ENCODE data around the gene MEX3C. TPM values are rescaled to one million over a fixed set of nuclear protein-coding genes. Genes with fewer than 3 reads are reported as not detected.

MEX3C gene
- total and polyA plus RNA-seq, 4 donors, result 7.6 to 31.7 (median 21.0) TPM

DNA sequence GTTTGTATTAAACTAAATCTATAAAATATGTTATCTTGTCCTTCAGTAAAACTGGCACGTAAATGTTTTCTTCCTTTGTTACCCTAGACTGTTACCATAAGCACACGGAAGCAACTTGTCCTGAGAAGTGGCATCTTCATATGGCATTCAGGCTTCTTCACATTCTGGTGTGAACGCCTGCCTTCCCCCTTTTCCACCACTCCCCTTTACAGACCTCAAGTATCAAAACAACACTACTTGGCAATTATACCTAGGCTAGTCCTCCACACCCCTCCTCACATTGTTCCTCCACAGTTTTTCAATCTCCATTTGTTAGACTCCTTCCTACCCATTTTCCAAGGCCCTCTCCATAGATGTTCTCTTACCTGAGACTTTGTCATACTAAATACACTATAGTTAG, 2.9 kb downstream of the MEX3C start:
- Histone ChIP-seq H3K9me3 (ENCODE audit: control insufficient read depth, low read length) (no peaks in the 10 kb centered on the region), H3K4me1 (ENCODE audit: control insufficient read depth in 1 of 2, insufficient read depth in 2 of 2, low read length in 2 of 2) (no peaks in the 10 kb centered on the region), H3K4me3 (ENCODE audit: low read length in 2 of 2) (peak overlapping the region in 1 of 2 donors; percentile 72), H3K27ac (ENCODE audit: low read depth in 1 of 2, low read length in 2 of 2) (no peak overlapping the region), H3K27me3 (ENCODE audit: control insufficient read depth in 1 of 2, insufficient read depth in 2 of 2, low read length in 1 of 2) (no peaks in the 10 kb centered on the region), H3K36me3 (ENCODE audit: control insufficient read depth in 1 of 2, insufficient read depth in 2 of 2, low read length in 1 of 2) (no peaks in the 10 kb centered on the region)
- WGBS, 2 donors, result 39 to 45% methylated on average over 3 of the region's 3 CpGs
- DNase-seq (no peak), ATAC-seq (ENCODE audit: low FRiP score) (no peak)
- intact Hi-C loops (cut with DNase I), result loop anchor here (5.0 to 10.0 kb wide), 2 partner anchors 162 to 910 kb away; partner anchors contain the start of genes CXXC1 (in 1 of the 2), MBD1 (in 1 of the 2) and SMAD4 (in 1 of the 2)

DNA sequence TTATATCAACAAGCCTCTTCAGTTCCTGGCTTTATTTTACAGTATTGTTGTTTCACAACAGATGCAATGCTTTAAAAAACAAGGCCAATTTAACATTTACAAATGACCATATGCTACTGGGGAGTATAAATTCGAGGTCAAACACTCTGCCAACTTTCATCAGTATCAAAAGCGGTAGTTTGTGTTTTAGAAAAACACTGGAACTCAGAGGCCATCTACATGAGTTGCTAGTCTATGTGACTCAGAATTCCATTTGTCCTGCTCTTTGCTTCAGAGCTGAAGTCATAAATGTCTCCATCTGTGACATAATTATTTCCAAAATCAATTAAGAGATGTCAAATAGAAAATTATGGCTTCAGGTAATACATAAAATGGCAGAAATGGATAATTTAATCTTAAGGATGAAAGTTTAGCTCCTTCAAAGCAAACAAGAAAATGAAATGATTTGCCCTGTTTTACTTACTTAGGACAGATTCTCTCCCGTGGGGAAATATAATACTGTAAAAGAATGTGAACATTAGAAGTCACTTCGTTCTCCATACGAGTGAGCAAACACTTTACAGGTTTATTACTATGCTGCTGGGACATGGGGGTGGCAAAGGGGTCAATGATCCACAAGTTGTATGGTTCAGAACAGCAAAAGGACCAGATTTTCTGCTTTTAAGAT, 3.7 kb downstream of the MEX3C start:
- Histone ChIP-seq H3K36me3 (ENCODE audit: control insufficient read depth in 1 of 2, insufficient read depth in 2 of 2, low read length in 1 of 2) (no peaks in the 10 kb centered on the region), H3K4me1 (ENCODE audit: control insufficient read depth in 1 of 2, insufficient read depth in 2 of 2, low read length in 2 of 2) (no peaks in the 10 kb centered on the region), H3K9me3 (ENCODE audit: control insufficient read depth, low read length) (no peaks in the 10 kb centered on the region), H3K27me3 (ENCODE audit: control insufficient read depth in 1 of 2, insufficient read depth in 2 of 2, low read length in 1 of 2) (no peaks in the 10 kb centered on the region), H3K27ac (ENCODE audit: low read depth in 1 of 2, low read length in 2 of 2) (no peak overlapping the region), H3K4me3 (ENCODE audit: low read length in 2 of 2) (no peak overlapping the region)
- DNase-seq, result no peak
- ATAC-seq (ENCODE audit: low FRiP score), result no peak
- WGBS, 2 donors, result 10 to 12% methylated on average over 5 of the region's 5 CpGs
- intact Hi-C loops (cut with DNase I), result loop anchor here in 1 of 2 donors (10.0 kb wide), 1 partner anchor 909 kb away; the partner anchor contains the start of genes CXXC1 and MBD1

DNA sequence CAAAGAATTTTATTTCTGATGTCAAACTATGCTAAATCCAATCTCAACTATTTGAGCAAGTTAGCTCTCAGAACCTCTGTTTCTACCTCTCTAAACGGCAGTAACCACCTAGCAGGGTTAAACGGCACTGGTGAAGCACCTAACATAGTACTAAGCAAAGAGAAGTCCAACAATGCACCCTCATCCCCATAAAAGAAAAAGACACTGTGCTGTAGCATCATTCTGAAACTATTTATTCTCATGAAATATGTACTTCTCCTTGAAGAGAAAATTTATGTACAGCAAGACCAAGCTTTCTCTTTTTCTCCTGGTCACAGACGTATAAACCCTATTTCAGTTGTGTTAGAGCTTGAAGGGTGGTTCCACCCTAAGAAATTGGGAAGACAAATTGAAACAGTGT, 4.8 kb downstream of the MEX3C start:
- Histone ChIP-seq H3K4me3 (ENCODE audit: low read length in 2 of 2) (no peak overlapping the region), H3K4me1 (ENCODE audit: control insufficient read depth in 1 of 2, insufficient read depth in 2 of 2, low read length in 2 of 2) (no peaks in the 10 kb centered on the region), H3K27ac (ENCODE audit: low read depth in 1 of 2, low read length in 2 of 2) (no peak overlapping the region), H3K27me3 (ENCODE audit: control insufficient read depth in 1 of 2, insufficient read depth in 2 of 2, low read length in 1 of 2) (no peaks in the 10 kb centered on the region), H3K36me3 (ENCODE audit: control insufficient read depth in 1 of 2, insufficient read depth in 2 of 2, low read length in 1 of 2) (no peaks in the 10 kb centered on the region), H3K9me3 (ENCODE audit: control insufficient read depth, low read length) (no peaks in the 10 kb centered on the region)
- DNase-seq (no peak), ATAC-seq (ENCODE audit: low FRiP score) (no peak)
- WGBS, 2 donors, result 50 to 56% methylated on average over 3 of the region's 3 CpGs
- intact Hi-C loops (cut with DNase I), result loop anchor here in 1 of 2 donors (10.0 kb wide), 1 partner anchor 908 kb away; the partner anchor contains the start of genes CXXC1 and MBD1

DNA sequence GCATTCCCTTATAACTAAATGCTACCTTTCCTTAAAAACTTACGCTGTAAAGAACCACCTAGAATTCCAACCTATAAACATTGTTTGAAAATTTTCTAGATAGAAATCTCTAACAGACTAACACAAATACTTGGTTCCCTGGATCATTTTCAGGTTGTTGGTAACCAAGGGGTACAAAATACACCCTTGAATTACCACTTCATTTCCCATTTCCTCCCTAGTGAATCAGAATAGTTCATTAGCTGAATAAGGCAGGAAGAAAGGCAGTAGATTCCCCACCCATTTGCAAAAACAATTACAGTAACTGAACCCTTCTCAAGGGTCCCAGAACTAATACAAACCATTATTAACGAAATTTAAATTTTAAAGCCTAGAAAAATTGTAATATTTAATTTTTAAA, 5.5 kb downstream of the MEX3C start:
- no peak for ATAC-seq (ENCODE audit: low FRiP score)
- Histone ChIP-seq H3K9me3 (ENCODE audit: control insufficient read depth, low read length) (no peaks in the 10 kb centered on the region), H3K27me3 (ENCODE audit: control insufficient read depth in 1 of 2, insufficient read depth in 2 of 2, low read length in 1 of 2) (no peaks in the 10 kb centered on the region), H3K4me3 (ENCODE audit: low read length in 2 of 2) (no peak overlapping the region), H3K27ac (ENCODE audit: low read depth in 1 of 2, low read length in 2 of 2) (no peak overlapping the region), H3K4me1 (ENCODE audit: control insufficient read depth in 1 of 2, insufficient read depth in 2 of 2, low read length in 2 of 2) (no peaks in the 10 kb centered on the region), H3K36me3 (ENCODE audit: control insufficient read depth in 1 of 2, insufficient read depth in 2 of 2, low read length in 1 of 2) (no peaks in the 10 kb centered on the region)
- intact Hi-C loops (cut with DNase I), result loop anchor here in 1 of 2 donors (10.0 kb wide), 1 partner anchor 907 kb away; the partner anchor contains the start of genes CXXC1 and MBD1
- no peak for DNase-seq
- 83 to 87% methylated on average over 2 of the region's 2 CpGs for WGBS, 2 donors

DNA sequence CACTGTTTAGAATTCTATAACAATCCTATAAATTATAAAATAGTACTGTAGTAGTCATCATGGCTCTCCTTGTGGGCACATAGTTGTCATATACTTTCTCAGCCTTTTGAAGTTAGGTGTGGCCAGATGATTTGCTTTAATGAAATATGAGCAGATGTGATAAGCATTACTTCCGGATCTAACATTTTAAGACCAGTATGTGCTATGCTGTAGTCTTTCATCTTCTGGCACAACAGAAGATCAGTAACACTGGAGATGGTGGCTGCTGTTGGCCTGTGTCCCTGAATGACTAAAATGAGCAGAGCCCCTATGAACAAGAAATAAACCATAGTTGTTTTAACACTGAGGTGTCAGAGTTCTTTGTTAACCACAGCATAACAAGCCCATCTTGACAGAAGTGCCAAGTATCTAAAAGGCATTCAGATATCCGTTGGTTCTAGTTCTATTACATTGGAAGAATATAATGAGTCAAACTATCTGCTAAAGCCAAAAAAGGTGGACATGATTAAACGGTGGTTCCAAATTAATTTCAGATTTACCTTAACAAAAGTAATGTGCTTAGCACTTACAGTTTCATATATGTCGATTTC, 6.3 kb downstream of the MEX3C start:
- ATAC-seq (ENCODE audit: low FRiP score), result no peak
- intact Hi-C loops (cut with DNase I), result loop anchor here in 1 of 2 donors (10.0 kb wide), 1 partner anchor 906 kb away; the partner anchor contains the start of genes CXXC1 and MBD1

DNA sequence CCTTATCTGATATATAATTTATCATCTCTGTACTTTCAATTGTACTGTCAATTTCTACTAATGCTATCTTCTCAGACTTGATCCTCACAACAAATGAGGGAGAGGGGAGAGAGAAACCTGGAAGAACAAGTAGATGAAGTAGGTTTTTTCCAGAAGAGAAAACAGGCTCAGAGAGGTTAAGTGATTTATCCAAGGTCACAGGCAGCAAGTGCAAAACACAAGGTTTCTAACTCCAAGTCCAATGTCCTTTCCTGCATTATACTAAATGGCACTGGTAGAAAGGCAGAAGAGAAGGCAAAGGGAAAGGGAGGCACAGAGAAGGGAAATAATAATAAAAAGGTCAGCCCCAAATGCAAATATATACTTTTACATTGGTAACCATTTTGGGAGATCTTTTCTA, 7.5 kb downstream of the MEX3C start:
- ATAC-seq (ENCODE audit: low FRiP score), result no peak
- no peak for DNase-seq
- intact Hi-C loops (cut with DNase I), result loop anchor here in 1 of 2 donors (10.0 kb wide), 1 partner anchor 905 kb away; the partner anchor contains the start of genes CXXC1 and MBD1
- Histone ChIP-seq H3K27me3 (ENCODE audit: control insufficient read depth in 1 of 2, insufficient read depth in 2 of 2, low read length in 1 of 2) (no peaks in the 10 kb centered on the region), H3K4me1 (ENCODE audit: control insufficient read depth in 1 of 2, insufficient read depth in 2 of 2, low read length in 2 of 2) (no peaks in the 10 kb centered on the region), H3K36me3 (ENCODE audit: control insufficient read depth in 1 of 2, insufficient read depth in 2 of 2, low read length in 1 of 2) (no peaks in the 10 kb centered on the region), H3K4me3 (ENCODE audit: low read length in 2 of 2) (no peak overlapping the region), H3K27ac (ENCODE audit: low read depth in 1 of 2, low read length in 2 of 2) (no peak overlapping the region), H3K9me3 (ENCODE audit: control insufficient read depth, low read length) (no peaks in the 10 kb centered on the region)

More for the DNA sequence above, 6.3 kb downstream of the MEX3C start:
- Histone ChIP-seq H3K4me1 (ENCODE audit: control insufficient read depth in 1 of 2, insufficient read depth in 2 of 2, low read length in 2 of 2) (no peaks in the 10 kb centered on the region), H3K27me3 (ENCODE audit: control insufficient read depth in 1 of 2, insufficient read depth in 2 of 2, low read length in 1 of 2) (no peaks in the 10 kb centered on the region), H3K36me3 (ENCODE audit: control insufficient read depth in 1 of 2, insufficient read depth in 2 of 2, low read length in 1 of 2) (no peaks in the 10 kb centered on the region), H3K9me3 (ENCODE audit: control insufficient read depth, low read length) (no peaks in the 10 kb centered on the region), H3K27ac (ENCODE audit: low read depth in 1 of 2, low read length in 2 of 2) (no peak overlapping the region), H3K4me3 (ENCODE audit: low read length in 2 of 2) (no peak overlapping the region)
- no peak for DNase-seq
- WGBS, 2 donors, result 50 to 52% methylated on average over 4 of the region's 4 CpGs

DNA sequence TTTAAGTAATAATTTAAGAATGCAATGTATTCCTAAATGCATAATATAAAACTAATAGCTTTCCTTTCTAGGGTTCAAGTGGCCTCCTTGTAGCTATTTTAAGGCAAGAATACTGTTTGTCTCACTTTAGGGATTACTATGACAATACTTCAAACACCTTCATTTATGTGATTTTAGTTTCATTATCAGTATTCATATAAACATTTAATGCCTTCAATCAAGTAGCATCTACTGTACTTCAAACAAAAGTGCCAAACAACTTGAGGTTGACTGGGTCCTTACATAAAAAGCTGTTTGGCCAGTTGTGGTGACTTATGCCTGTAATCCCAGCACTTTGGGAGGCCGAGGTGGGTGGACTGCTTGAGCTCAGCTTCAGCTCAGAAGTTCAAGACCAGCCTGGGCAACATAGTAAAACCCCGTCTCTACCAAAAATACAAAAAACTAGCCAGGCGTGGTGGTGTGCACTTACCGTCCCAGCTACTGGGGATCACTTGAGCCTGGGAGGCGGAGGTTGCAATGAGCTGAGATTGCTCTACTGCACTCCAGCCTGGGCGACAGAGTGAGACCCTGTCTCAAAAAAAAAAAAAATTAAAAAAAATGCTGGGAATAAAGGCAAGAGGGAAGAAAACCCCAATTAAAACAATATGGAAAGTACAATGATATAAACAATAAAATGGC, 9.3 kb downstream of the MEX3C start:
- Histone ChIP-seq H3K4me3 (ENCODE audit: low read length in 2 of 2) (no peak overlapping the region), H3K27me3 (ENCODE audit: control insufficient read depth in 1 of 2, insufficient read depth in 2 of 2, low read length in 1 of 2) (no peaks in the 10 kb centered on the region), H3K9me3 (ENCODE audit: control insufficient read depth, low read length) (no peaks in the 10 kb centered on the region), H3K36me3 (ENCODE audit: control insufficient read depth in 1 of 2, insufficient read depth in 2 of 2, low read length in 1 of 2) (no peaks in the 10 kb centered on the region), H3K4me1 (ENCODE audit: control insufficient read depth in 1 of 2, insufficient read depth in 2 of 2, low read length in 2 of 2) (peaks cover 0 to 3% of the 10 kb centered on the region in 2 donors), H3K27ac (ENCODE audit: low read depth in 1 of 2, low read length in 2 of 2) (no peak overlapping the region)
- WGBS, 2 donors, result 88 to 92% methylated on average over 6 of the region's 6 CpGs
- ATAC-seq (ENCODE audit: low FRiP score), result no peak
- no peak for DNase-seq
- intact Hi-C loops (cut with DNase I), result no loop called here

DNA sequence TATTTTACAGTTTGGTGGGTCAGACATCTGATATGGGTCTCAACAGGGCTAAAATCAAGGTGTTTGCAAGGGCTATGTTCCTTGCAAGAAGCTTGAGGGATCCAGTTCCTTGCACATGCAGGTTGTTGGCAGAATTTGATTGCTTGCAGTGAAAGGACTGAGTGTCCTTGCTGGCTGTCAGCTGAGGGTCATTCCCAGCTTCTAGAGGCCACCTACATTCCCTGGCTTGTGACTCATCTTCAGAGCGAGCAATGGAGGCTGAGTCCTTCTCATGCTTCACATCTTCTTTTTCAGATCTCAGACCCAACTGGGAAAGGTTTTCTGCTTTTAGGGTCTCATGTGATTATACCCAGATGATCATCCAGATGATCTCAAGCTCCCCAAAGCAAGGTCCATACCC, 12.4 kb downstream of the MEX3C start:
- no peak for DNase-seq
- H3K4me1 ChIP-seq (ENCODE audit: control insufficient read depth in 1 of 2, insufficient read depth in 2 of 2, low read length in 2 of 2), result peaks cover 0 to 3% of the 10 kb centered on the region in 2 donors
- H3K9me3 ChIP-seq (ENCODE audit: control insufficient read depth, low read length), result no peaks in the 10 kb centered on the region
- ATAC-seq (ENCODE audit: low FRiP score), result no peak
- H3K4me3 ChIP-seq (ENCODE audit: low read length in 2 of 2), result no peak overlapping the region
- intact Hi-C loops (cut with DNase I), result no loop called here
- H3K36me3 ChIP-seq (ENCODE audit: control insufficient read depth in 1 of 2, insufficient read depth in 2 of 2, low read length in 1 of 2), result no peaks in the 10 kb centered on the region
- H3K27me3 ChIP-seq (ENCODE audit: control insufficient read depth in 1 of 2, insufficient read depth in 2 of 2, low read length in 1 of 2), result no peaks in the 10 kb centered on the region
- H3K27ac ChIP-seq (ENCODE audit: low read depth in 1 of 2, low read length in 2 of 2), result no peak overlapping the region
- WGBS, 2 donors, result 93 to 97% methylated on average over 1 of the region's 1 CpG

Data from aorta (tissue), 5 donors.